A673 (cell line): Measurements from ENCODE around the gene ETNK2. TPM values are rescaled to one million over a fixed set of nuclear protein-coding genes. Genes with fewer than 3 reads are reported as not detected.

Experiments used
- BruUV-seq: library from RNA; stranded (reverse); fragments of 400-500 nt; replicated peaks from 2 replicates; lab custom pipeline; 2021; lab: Mats Ljungman, UMichigan
- CTCF ChIA-PET: fragments of 300-600 bp; sonication (Branson Sonifier 250); formaldehyde crosslinking; loops from one replicate; lab custom pipeline; 2022; ENCODE audit warnings: antibody characterized with exemption; lab: Charles Lee
- POLR2A ChIA-PET: fragments of 300-600 bp; sonication (Branson Sonifier 250); formaldehyde crosslinking; loops from one replicate; lab custom pipeline; 2022; ENCODE audit warnings: antibody characterized with exemption; ENCODE audit not compliant: low non-redundant PET; lab: Charles Lee
- DNase-seq: peaks from one replicate; pipeline ENCODE4 v3.0.0-alpha.2; 2015; ENCODE audit warnings: low spot score
- H3K27ac ChIP-seq: fragments of 200-600 bp; sonication (generic); 2 replicates; pipeline ENCODE4 v1.5.1; 2016; ENCODE audit warnings: mixed run types, low read depth, mild to moderate bottlenecking, mixed read lengths, antibody characterized with exemption, low read length; ENCODE audit not compliant: poor library complexity, severe bottlenecking
- H3K27me3 ChIP-seq: fragments of 200-600 bp; sonication (generic); replicated peaks from 2 replicates; pipeline ENCODE4 v1.6.1; 2017; ENCODE audit warnings: mixed run types, low read depth, mild to moderate bottlenecking, mixed read lengths, antibody characterized with exemption, low read length; ENCODE audit not compliant: insufficient read depth, poor library complexity
- H3K36me3 ChIP-seq: fragments of 200-600 bp; sonication (generic); 2 replicates; pipeline ENCODE4 v1.6.1; 2016; ENCODE audit warnings: mixed run types, mild to moderate bottlenecking, mixed read lengths, antibody characterized with exemption, low read length; ENCODE audit not compliant: insufficient read depth, poor library complexity, severe bottlenecking
- H3K4me1 ChIP-seq: fragments of 200-600 bp; sonication (generic); 2 replicates; pipeline ENCODE4 v1.6.1; 2017; ENCODE audit warnings: mixed run types, mild to moderate bottlenecking, mixed read lengths, antibody characterized with exemption, low read length; ENCODE audit not compliant: insufficient read depth, poor library complexity, severe bottlenecking
- H3K4me3 ChIP-seq: fragments of 200-600 bp; sonication (generic); 2 replicates; pipeline ENCODE4 v1.5.1; 2016; ENCODE audit warnings: low read depth, mixed run types, mild to moderate bottlenecking, mixed read lengths, low read length; ENCODE audit not compliant: poor library complexity, severe bottlenecking
- H3K9me3 ChIP-seq: fragments of 200-600 bp; sonication (generic); 2 replicates; pipeline ENCODE4 v1.6.1; 2016; ENCODE audit warnings: mixed run types, low read depth, mild to moderate bottlenecking, mixed read lengths, antibody characterized with exemption, low read length; ENCODE audit not compliant: poor library complexity, severe bottlenecking
- CTCF ChIP-seq: fragments of 300-800, 200-600 bp; sonication (generic); conservative IDR thresholded peaks from 2 replicates; pipeline ENCODE4 v1.5.1; 2017; ENCODE audit warnings: low read depth, mild to moderate bottlenecking, antibody characterized with exemption, low read length, moderate library complexity, mixed read lengths
- EZH2 ChIP-seq: fragments of 200-600 bp; sonication (generic); IDR thresholded peaks from 2 replicates; pipeline ENCODE4 v1.6.1; 2017; ENCODE audit warnings: borderline replicate concordance, low read depth, mild to moderate bottlenecking, mixed read lengths, antibody characterized with exemption, low read length; ENCODE audit not compliant: poor library complexity, severe bottlenecking
- intact Hi-C: fragments of 100-400 bp; cut with micrococcal nuclease; formaldehyde crosslinking; loops from one replicate; pipeline ENCODE4 v1.10.0; 2022; ENCODE audit not compliant: unreplicated experiment
- total RNA-seq: library from RNA; stranded (reverse); gene quantifications from 2 replicates; pipeline ENCODE4 v1.2.3, GENCODE V29; 2021

The ETNK2 gene
- total RNA-seq, 1 experiment from 2014 or later: 8.3 TPM

- POLR2A ChIA-PET: no interaction called here
- intact Hi-C loops: no loop called here
- Histone ChIP-seq H3K27me3 (no peaks in the 10 kb centered on the region), H3K27ac (no peak overlapping the region), H3K4me1 (no peaks in the 10 kb centered on the region), H3K4me3 (no peak overlapping the region), H3K9me3 (no peaks in the 10 kb centered on the region), H3K36me3 (no peaks in the 10 kb centered on the region)
- TF ChIP-seq EZH2 (no peak), CTCF (0 out of 2 replicates have a peak, but pooled peaks have one; percentile 17)
- DNase-seq: no peak
- BruUV-seq: no TSS peak
- CTCF ChIA-PET: interaction anchor here (0.7 kb wide), 1 partner anchor 158 kb away, joined by 5 read pairs; no protein-coding TSS in a partner anchor
Observed at GRCh38 chr1:204198348-204199340, 46.8 kb upstream of the ETNK2 start.

- no peaks in the 10 kb centered on the region for H3K9me3 ChIP-seq
- intact Hi-C loops: no loop called here
- H3K4me3 ChIP-seq: no peak overlapping the region
- ChIA-PET POLR2A (no interaction called here), CTCF (no interaction called here)
- no peaks in the 10 kb centered on the region for H3K36me3 ChIP-seq
- H3K4me1 ChIP-seq: no peaks in the 10 kb centered on the region
- DNase-seq: no peak
- H3K27ac ChIP-seq: no peak overlapping the region
- TF ChIP-seq CTCF (no peak), EZH2 (no peak)
- no peaks in the 10 kb centered on the region for H3K27me3 ChIP-seq
- no TSS peak for BruUV-seq
Observed at GRCh38 chr1:204197068-204197467, 45.2 kb upstream of the ETNK2 start.

DNA sequence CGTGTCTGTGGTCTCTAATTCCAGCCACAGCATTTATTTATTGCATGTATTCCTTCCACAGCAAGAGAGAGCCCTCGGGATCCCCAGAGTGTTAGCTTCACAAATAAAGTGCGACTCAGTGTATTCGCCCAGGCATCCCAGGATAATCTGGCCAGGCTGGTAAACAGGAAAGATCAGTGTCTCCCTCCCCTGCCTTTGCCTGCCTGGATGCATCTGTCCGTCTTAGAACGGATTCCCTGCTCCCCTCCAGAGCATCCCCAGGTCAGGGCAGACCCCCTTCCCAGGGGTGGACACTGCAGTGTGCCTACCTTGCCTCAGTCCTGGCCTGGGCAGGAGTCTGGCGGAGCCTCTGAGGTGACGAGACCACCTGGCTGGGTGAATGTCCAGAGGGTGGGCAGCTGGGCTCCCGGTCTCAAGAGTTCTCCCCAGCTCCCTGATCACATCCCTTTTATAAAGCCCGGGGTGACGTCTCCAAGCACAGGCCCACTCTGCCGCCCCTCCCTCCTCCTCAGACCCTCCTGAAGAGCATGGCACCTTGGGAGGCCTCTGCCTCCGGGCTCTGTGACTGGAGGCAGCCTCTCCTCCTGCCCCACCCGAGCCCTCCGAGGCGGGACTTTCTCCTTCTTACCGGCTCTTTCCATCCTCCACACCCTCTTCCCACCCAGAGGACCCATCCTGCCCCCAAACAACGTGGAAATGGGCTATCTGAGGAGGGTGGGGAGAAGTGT is 44.4 kb upstream of the ETNK2 start, which contains the start of gene KISS1:
TSS of gene KISS1 (minus strand) at position 424 of the 728 bp plus-strand sequence. CDS start 3,615 bp downstream, outside the sequence.
- Histone ChIP-seq H3K27ac (no peak within 1 kb of the TSS), H3K9me3 (no peaks in the 10 kb centered on the region), H3K36me3 (no peaks in the 10 kb centered on the region), H3K4me3 (no peak within 1 kb of the TSS), H3K27me3 (no peaks in the 10 kb centered on the region), H3K4me1 (peaks cover under 1% of the 10 kb centered on the region)
- TF ChIP-seq CTCF: no peak
- intact Hi-C loops: no loop called here
- no peak for DNase-seq
- POLR2A ChIA-PET: no interaction called here
- no TSS peak for BruUV-seq
- CTCF ChIA-PET: no interaction called here
